Left kidney (tissue), 2 donors: ENCODE measurements around the gene ADCY7. TPM values are rescaled to one million over a fixed set of nuclear protein-coding genes. Genes with fewer than 3 reads are reported as not detected.

Source experiments
- DNase-seq: peaks from one replicate; pipeline ENCODE4 v3.0.0-alpha.2; 2013
- polyA plus RNA-seq: library from polyadenylated mRNA; unstranded; fragments of 120-200 nt; gene quantifications from one replicate; pipeline ENCODE4 v1.2.1, GENCODE V29; 2013; ENCODE audit not compliant: insufficient read length

ADCY7 gene
- polyA plus RNA-seq, 1 donor = 6.3 TPM

- no peak for DNase-seq
Observed at GRCh38 chr16:50298075-50298460, 31.7 kb downstream of the ADCY7 start.

- no peak for DNase-seq
Observed at GRCh38 chr16:50298591-50299507, 32.5 kb downstream of the ADCY7 start.

- DNase-seq = no peak
Observed at GRCh38 chr16:50299508-50300105, 33.3 kb downstream of the ADCY7 start.

- no peak for DNase-seq
Observed at GRCh38 chr16:50300942-50301625, 34.7 kb downstream of the ADCY7 start.

GRCh38 chr16:50301626-50302471, 35.5 kb downstream of the ADCY7 start:
- peak; percentile 43 for DNase-seq

GRCh38 chr16:50302472-50303005, 36.2 kb downstream of the ADCY7 start:
- no peak for DNase-seq

- DNase-seq = no peak
Observed at GRCh38 chr16:50303041-50303604, 36.8 kb downstream of the ADCY7 start.

GRCh38 chr16:50303605-50304466, 37.5 kb downstream of the ADCY7 start:
- no peak for DNase-seq

GRCh38 chr16:50304467-50305440, 38.4 kb downstream of the ADCY7 start:
- no peak for DNase-seq

GRCh38 chr16:50305441-50306061, 39.2 kb downstream of the ADCY7 start:
- DNase-seq = no peak

GRCh38 chr16:50306287-50306686, 39.9 kb downstream of the ADCY7 start:
- DNase-seq = no peak

GRCh38 chr16:50308237-50308965, 42.0 kb downstream of the ADCY7 start:
- DNase-seq = no peak

GRCh38 chr16:50309156-50309526, 42.8 kb downstream of the ADCY7 start:
- DNase-seq = no peak

- DNase-seq = no peak
Observed at GRCh38 chr16:50309527-50310307, 43.4 kb downstream of the ADCY7 start.

GRCh38 chr16:50310308-50311133, 44.2 kb downstream of the ADCY7 start:
- no peak for DNase-seq

- no peak for DNase-seq
Observed at GRCh38 chr16:50311134-50311528, 44.8 kb downstream of the ADCY7 start.
